Skeletal muscle tissue (tissue), 4 donors: Measurements from ENCODE around the gene ARMC3. TPM values are rescaled to one million over a fixed set of nuclear protein-coding genes. Genes with fewer than 3 reads are reported as not detected.

Source experiments
- H3K27ac ChIP-seq: one replicate; pipeline ENCODE4 v1.7.0; 2013; ENCODE audit warnings: mild to moderate bottlenecking, low read depth, low read length, inconsistent platforms
- H3K27me3 ChIP-seq, 3 donors: one replicate each; pipeline ENCODE4 v1.7.0; 2013; ENCODE audit warnings: low read length in 3 of 3; ENCODE audit not compliant: control insufficient read depth in 3 of 3, insufficient read depth in 3 of 3
- H3K36me3 ChIP-seq, 3 donors: one replicate each; pipeline ENCODE4 v1.7.0; 2013; ENCODE audit warnings: low read length in 3 of 3; ENCODE audit not compliant: control insufficient read depth in 3 of 3, insufficient read depth in 3 of 3
- H3K4me1 ChIP-seq, 3 donors: one replicate each; pipeline ENCODE4 v1.7.0; 2013; ENCODE audit warnings: low read length in 3 of 3, mild to moderate bottlenecking in 3 of 3; ENCODE audit not compliant: control insufficient read depth in 3 of 3, insufficient read depth in 3 of 3
- H3K4me3 ChIP-seq, 3 donors: one replicate each; pipeline ENCODE4 v1.7.0; 2013; ENCODE audit warnings: low read length in 3 of 3
- H3K9ac ChIP-seq, 3 donors: one replicate each; pipeline ENCODE4 v1.7.0; 2013; ENCODE audit warnings: low read length in 3 of 3, mild to moderate bottlenecking in 3 of 3, moderate library complexity in 2 of 3, low read depth in 1 of 3
- H3K9me3 ChIP-seq, 3 donors: one replicate each; pipeline ENCODE4 v1.7.0; 2013; ENCODE audit warnings: low read length in 3 of 3; ENCODE audit not compliant: control insufficient read depth in 3 of 3
- total RNA-seq: library from RNA; depleted of rRNA; stranded (reverse); fragments of >200 nt; gene quantifications from one replicate; pipeline ENCODE4 v1.2.3, GENCODE V29; 2014
- donor health status: Osteomylitis.

ARMC3 gene
- total RNA-seq, 1 donor from 2014 or later, result not detected

DNA sequence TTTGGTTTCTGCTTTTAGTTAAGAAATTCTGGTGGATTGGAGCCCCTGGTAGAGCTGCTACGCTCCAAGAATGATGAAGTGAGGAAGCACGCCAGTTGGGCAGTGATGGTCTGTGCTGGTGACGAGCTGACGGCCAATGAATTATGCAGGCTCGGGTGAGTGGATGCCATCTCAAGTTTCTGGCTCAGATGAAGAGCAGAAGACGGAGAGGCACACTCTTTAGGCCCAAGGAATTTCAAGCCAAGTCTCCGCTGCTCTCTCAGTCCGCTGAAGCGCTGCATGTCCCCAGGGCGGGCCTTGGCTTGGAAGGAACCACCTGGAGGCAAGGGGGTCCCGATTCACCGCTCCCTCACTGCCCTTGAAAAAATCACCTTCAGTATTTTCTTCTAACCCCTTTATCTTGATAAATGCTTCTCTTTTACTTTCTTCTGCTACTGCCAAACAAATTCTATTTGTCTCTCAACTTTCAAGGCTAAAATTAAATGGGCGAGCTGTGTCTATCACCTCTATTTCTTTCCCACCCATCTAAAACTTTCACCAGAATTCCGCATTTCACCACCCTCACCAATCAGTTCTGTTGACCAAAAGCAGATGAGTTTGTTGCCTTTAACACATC, 74.2 kb downstream of the ARMC3 start:
- Histone ChIP-seq H3K9me3 (no peaks in the 10 kb centered on the region), H3K27ac (no peak overlapping the region), H3K4me3 (no peak overlapping the region), H3K36me3 (no peaks in the 10 kb centered on the region), H3K4me1 (peaks cover 0 to 4% (median 0%) of the 10 kb centered on the region in 3 donors), H3K27me3 (peaks cover 4 to 8% (median 6%) of the 10 kb centered on the region in 3 donors), H3K9ac (no peak overlapping the region)

DNA sequence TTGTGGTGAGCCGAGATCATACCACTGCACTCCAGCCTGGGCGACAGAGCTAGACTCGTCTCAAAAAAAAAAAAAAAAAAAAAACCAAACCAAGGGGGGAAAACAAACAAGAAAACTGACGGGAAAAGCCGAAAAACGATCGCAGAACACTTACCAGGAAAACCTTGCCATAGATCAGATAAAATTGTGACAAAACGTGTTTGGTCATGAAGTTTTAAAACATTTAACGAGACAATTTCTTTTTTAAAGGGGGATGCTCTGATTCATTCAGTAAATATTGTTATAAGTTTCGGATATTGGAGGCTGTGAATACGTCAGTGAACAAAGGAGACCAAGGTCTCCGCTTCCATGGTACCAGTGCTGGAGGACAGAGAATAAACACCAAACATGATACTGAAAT, 77.3 kb downstream of the ARMC3 start:
- Histone ChIP-seq H3K27me3 (peaks cover 4 to 10% (median 6%) of the 10 kb centered on the region in 3 donors), H3K27ac (no peak overlapping the region), H3K4me1 (peaks cover 0 to 4% (median 0%) of the 10 kb centered on the region in 3 donors), H3K9me3 (no peaks in the 10 kb centered on the region), H3K9ac (no peak overlapping the region), H3K4me3 (no peak overlapping the region), H3K36me3 (no peaks in the 10 kb centered on the region)

DNA sequence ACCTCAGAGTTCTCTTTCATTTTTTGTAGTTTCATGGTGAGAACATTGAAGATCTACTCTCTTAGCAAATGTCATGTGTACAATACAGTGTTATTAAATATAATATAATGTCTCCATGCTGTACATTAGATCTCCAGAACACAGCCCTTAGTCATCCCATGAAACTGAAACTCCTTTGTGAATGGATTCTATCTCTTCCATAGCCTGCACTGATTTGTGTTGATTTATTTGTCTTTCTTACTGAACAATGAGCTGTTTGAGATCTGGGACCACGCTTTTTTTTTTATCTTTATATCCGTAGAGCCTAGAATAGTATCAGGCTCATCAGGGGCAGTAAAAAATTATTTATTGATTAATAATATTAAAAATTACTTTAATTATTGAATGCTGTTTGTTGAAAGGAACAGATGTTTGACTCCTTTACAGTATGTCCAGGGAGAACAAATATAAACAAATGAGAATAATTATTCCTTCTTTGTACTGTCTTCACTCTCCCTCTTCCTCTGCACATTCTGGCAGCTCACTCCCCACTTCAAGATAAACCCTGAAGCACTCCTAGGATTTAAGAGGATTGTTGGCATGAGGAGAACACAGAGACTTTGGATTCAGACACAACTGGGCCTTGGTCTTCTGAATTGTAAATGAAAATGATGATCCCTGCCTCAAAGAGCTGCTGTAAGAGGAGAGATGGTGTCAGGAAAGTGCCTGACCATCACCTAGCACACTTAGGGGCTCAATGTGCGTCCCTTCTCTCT, 85.9 kb downstream of the ARMC3 start:
- H3K27ac ChIP-seq, result no peak overlapping the region
- no peaks in the 10 kb centered on the region for H3K9me3 ChIP-seq
- no peaks in the 10 kb centered on the region for H3K4me1 ChIP-seq
- peaks cover 0 to 3% (median 0%) of the 10 kb centered on the region in 3 donors for H3K27me3 ChIP-seq
- H3K9ac ChIP-seq, result no peak overlapping the region
- no peak overlapping the region for H3K4me3 ChIP-seq
- H3K36me3 ChIP-seq, result no peaks in the 10 kb centered on the region

DNA sequence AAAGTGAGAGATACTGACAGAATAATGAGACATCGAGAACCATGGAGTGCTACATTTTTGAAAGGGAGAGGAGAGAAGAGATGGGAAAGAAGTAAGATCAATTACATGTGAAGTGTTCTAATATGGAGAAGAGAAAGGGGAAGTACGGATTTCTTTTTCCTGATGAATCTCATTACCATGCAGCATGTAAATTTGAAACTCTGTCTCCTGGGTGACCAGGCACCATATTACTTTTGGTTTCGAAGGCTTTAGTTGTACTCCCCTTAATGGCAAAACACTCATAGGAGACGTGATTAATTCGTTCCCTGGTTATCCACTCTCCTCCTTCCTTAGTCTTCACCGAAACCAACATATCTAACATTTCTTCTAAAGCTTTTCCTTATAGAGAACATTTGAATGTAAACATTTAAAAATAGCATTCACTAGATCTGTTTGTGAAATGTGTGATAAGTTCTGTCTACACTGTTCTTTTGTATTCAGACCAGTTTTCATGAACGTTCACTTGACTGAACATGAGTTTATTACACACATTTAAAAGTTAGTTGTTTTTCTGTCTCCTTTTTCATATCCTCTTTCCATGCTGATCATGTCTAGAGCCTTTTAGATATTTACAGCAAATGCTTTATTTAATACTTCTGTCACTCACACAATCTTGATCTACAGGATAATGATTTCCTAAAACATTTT, 87.3 kb downstream of the ARMC3 start:
- Histone ChIP-seq H3K36me3 (no peaks in the 10 kb centered on the region), H3K27me3 (no peaks in the 10 kb centered on the region), H3K4me1 (no peaks in the 10 kb centered on the region), H3K9me3 (no peaks in the 10 kb centered on the region), H3K4me3 (no peak overlapping the region), H3K27ac (no peak overlapping the region), H3K9ac (no peak overlapping the region)

DNA sequence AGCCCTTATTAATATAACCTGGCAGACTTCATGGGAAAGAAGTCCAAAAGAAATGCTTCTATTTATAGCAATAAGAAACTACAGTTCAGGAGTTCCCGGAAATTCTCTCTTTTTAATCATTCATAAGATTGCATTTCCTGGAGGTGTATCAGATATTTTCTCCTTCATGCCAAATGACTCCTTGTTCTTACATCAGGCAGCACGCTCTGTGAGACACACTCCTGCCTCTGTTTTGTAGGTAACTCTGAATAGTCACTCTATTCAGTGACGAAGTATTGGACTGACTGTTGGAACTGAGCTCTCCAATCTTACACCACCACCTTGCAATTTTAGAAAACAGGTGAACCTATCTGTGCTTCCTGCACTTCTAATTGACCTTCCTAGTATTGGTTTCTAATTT, 88.8 kb downstream of the ARMC3 start:
- Histone ChIP-seq H3K27me3 (no peaks in the 10 kb centered on the region), H3K9me3 (no peaks in the 10 kb centered on the region), H3K27ac (no peak overlapping the region), H3K4me1 (no peaks in the 10 kb centered on the region), H3K4me3 (no peak overlapping the region), H3K36me3 (no peaks in the 10 kb centered on the region), H3K9ac (no peak overlapping the region)

DNA sequence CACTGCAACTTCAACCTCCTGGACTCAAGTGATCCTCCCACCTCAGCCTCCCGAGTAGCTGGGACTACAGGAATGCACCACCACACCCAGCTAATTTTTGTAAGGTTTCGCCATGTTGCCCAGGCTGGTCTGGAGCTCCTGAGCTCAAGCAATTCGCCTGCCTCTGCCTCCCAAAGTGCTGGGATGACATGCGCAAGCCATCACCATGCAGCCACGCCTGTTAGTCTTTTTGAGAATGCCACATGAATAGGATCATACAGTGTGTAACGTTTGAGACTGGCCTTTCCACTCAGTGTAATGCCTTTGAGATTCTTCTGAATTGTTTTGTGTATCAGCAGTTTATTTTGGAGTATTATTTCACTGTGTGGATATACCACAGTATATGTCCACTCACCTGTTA, 91.8 kb downstream of the ARMC3 start:
- H3K27ac ChIP-seq, result no peak overlapping the region
- H3K4me1 ChIP-seq, result no peaks in the 10 kb centered on the region
- peaks cover 0 to 7% (median 0%) of the 10 kb centered on the region in 3 donors for H3K27me3 ChIP-seq
- no peak overlapping the region for H3K9ac ChIP-seq
- H3K9me3 ChIP-seq, result peaks cover 0 to 2% (median 0%) of the 10 kb centered on the region in 3 donors
- H3K4me3 ChIP-seq, result no peak overlapping the region
- H3K36me3 ChIP-seq, result no peaks in the 10 kb centered on the region

DNA sequence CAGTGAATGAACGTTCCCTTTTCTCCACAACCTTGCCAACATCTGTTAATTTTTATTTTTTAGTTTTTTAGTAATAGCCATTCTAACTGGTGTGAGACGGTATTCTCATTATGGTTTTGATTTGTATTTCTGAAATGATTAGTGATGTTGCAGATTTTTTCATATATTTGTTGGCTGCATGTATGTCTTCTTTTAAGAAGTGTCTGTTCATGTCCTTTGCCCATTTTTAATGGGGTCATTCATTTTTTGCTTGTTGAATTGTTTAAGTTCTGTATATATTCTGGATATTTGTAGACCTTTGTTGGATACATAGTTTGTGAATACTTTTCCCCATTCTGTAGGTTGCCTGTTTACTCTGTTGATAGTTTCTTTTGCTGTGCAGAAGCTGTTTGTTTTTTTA, 93.6 kb downstream of the ARMC3 start:
- Histone ChIP-seq H3K4me3 (no peak overlapping the region), H3K27ac (no peak overlapping the region), H3K27me3 (peaks cover 0 to 7% (median 0%) of the 10 kb centered on the region in 3 donors), H3K4me1 (no peaks in the 10 kb centered on the region), H3K9me3 (peaks cover 0 to 2% (median 0%) of the 10 kb centered on the region in 3 donors), H3K36me3 (no peaks in the 10 kb centered on the region), H3K9ac (no peak overlapping the region)

DNA sequence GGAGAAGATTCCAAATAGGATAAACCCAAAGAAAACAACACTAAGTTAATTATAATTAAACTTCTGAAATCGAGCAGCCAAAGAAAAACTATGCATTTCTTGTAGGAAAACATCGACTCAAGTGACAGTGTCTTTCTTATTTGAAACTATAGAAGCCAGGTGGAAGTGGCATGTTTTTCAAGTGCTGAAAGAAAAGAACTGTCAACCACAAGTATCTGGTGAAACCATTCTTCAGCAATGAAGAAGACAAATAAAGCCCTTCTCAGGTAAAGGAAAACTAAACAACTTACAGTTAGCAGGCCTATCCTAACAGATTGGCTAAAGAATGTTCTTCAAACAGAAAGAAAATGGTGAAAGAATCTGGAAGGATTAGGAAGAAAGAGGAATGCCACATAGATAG, 96.1 kb downstream of the ARMC3 start:
- Histone ChIP-seq H3K4me3 (no peak overlapping the region), H3K27ac (no peak overlapping the region), H3K27me3 (peaks cover 0 to 7% (median 0%) of the 10 kb centered on the region in 3 donors), H3K36me3 (no peaks in the 10 kb centered on the region), H3K9me3 (peaks cover 0 to 3% (median 2%) of the 10 kb centered on the region in 3 donors), H3K4me1 (no peaks in the 10 kb centered on the region), H3K9ac (no peak overlapping the region)

DNA sequence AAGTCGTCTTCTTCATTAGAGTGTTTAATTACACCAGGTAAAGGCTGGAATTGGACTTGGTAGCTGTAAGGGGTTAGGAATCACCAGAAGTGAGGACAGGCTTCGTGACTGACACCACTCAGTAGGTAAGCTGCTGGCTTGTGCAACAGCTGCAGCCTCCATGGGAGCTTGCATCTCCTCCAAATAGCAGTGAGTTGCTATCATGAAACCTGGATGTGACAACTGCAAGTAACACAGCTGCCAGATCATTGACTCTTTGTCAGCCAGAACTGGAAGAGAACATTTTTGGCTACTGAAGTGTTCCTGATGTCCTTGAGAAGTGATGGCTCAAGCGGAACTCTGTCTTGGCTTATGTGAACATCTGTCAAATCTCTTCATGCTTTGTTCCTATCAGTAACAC, 103.5 kb downstream of the ARMC3 start:
- H3K27me3 ChIP-seq, result no peaks in the 10 kb centered on the region
- no peaks in the 10 kb centered on the region for H3K4me1 ChIP-seq
- peaks cover 0 to 3% (median 0%) of the 10 kb centered on the region in 3 donors for H3K9me3 ChIP-seq
- no peak overlapping the region for H3K4me3 ChIP-seq
- no peaks in the 10 kb centered on the region for H3K36me3 ChIP-seq
- no peak overlapping the region for H3K27ac ChIP-seq
- no peak overlapping the region for H3K9ac ChIP-seq

DNA sequence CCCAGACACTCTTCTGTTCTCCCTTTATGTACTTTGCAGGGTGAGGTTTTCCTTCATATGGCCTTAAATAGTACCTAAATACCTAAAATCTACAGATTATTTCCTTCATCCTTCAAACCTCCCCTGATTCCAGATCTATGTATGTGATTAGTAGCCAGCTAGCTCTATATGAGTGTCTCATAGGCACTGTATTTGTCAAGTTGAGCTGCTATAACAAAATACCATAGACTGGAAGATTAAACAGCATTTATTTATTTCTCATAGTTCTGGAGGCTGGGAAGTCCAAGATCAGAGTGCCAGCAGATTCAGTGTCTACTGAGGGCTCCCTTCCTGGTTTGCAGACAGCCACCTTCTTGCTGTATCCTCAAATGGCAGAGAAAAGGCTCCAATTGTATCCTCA, 106.9 kb downstream of the ARMC3 start:
- Histone ChIP-seq H3K27ac (no peak overlapping the region), H3K9me3 (no peaks in the 10 kb centered on the region), H3K4me3 (no peak overlapping the region), H3K4me1 (no peaks in the 10 kb centered on the region), H3K36me3 (no peaks in the 10 kb centered on the region), H3K27me3 (no peaks in the 10 kb centered on the region), H3K9ac (no peak overlapping the region)
